ENCODE results near the gene RAB11FIP3. TPM values are rescaled to one million over a fixed set of nuclear protein-coding genes. Genes with fewer than 3 reads are reported as not detected.

RAB11FIP3 gene
- total and polyA plus RNA-seq, 2 of the 13 experiments (the other 11 are each of a cell fraction or from before 2014, with no cell fraction given) = 34.3 to 57.6 TPM

- TF ChIP-seq ZFP91 (CRISPR knock-in tag; IDR thresholded peaks at IDR 0.05; ENCODE audit: borderline replicate concordance) = peak; percentile 79
- no peak for TF ChIP-seq PHF5A (CRISPR knock-in tag; IDR thresholded peaks at IDR 0.05; ENCODE audit: low read depth, unreplicated experiment)
- TF ChIP-seq ZNF326 (CRISPR knock-in tag; IDR thresholded peaks at IDR 0.05; ENCODE audit: borderline replicate concordance) = no peak; the same call in 1 of the 2 replicates
- TF ChIP-seq ZNF644 (CRISPR knock-in tag; IDR thresholded peaks at IDR 0.05; ENCODE audit: low read depth) = peak; percentile 52; the same call in 1 of the 2 replicates
- TF ChIP-seq KLF9 (CRISPR knock-in tag; IDR thresholded peaks at IDR 0.05; ENCODE audit: low read depth) = no peak
- TF ChIP-seq KDM6A (CRISPR knock-in tag; IDR thresholded peaks at IDR 0.05; ENCODE audit: low read depth) = no peak
- peak; percentile 98 for TF ChIP-seq CEBPB (IDR thresholded peaks at IDR 0.05; ENCODE audit: borderline replicate concordance, low read depth, low read length)
- peak; percentile 88; the same call in 1 of the 2 replicates for TF ChIP-seq MIER3 (CRISPR knock-in tag; IDR thresholded peaks at IDR 0.05; ENCODE audit: borderline replicate concordance)
- TF ChIP-seq ZNF234 (CRISPR knock-in tag; conservative IDR thresholded peaks at IDR 0.05) = no peak
Measured at GRCh38 chr16:405548-406506, 19.6 kb upstream of the RAB11FIP3 start (continued).

GRCh38 chr16:407253-407652 is 18.2 kb upstream of the RAB11FIP3 start:
- WGBS (ENCODE audit: low lambda C conversion rate) = 96% methylated on average over 10 of the region's 16 CpGs
- BruUV-seq (replicated peaks) = no TSS peak
- H2AFZ ChIP-seq (ENCODE audit: low read length) = no peak overlapping the region
- POLR2A ChIA-PET = interaction anchor here (3.1 kb wide), 1 partner anchor 68 kb away, joined by 18 read pairs; no protein-coding TSS in a partner anchor
- ATAC-seq = no peak
- no peaks in the 10 kb centered on the region for H3K27me3 ChIP-seq (ENCODE audit: control insufficient read depth in 1 of 2, insufficient read depth in 2 of 2, low read length in 2 of 2)
- no peak overlapping the region for H3K27ac ChIP-seq (ENCODE audit: extremely low read length, insufficient read depth, low read length)
- no peak overlapping the region for H3K4me3 ChIP-seq (replicated peaks in 1 of 3; ENCODE audit: insufficient read depth in 1 of 3, low read depth in 2 of 3, low read length in 3 of 3)
- H3K36me3 ChIP-seq (replicated peaks in 1 of 2; ENCODE audit: control insufficient read depth in 1 of 2, insufficient read depth in 2 of 2, low read length in 2 of 2) = peaks cover 4 to 11% of the 10 kb centered on the region in 2 experiments; a peak in 4 of 5 replicates
- in situ Hi-C loops (cut with HindIII; ENCODE audit: extremely low pct_ligation_motif_present, low pct_unique_long_range_greater_than_20kb) = no loop called here
- intact Hi-C loops (cut with micrococcal nuclease; ENCODE audit: unreplicated experiment) = no loop called here
- no peaks in the 10 kb centered on the region for H3K9me3 ChIP-seq (ENCODE audit: low read length)
- H4K20me1 ChIP-seq (ENCODE audit: insufficient read depth, low read length) = no peaks in the 10 kb centered on the region
- no peak for FAIRE-seq
- H3K9ac ChIP-seq (ENCODE audit: insufficient read depth, low read depth, low read length) = no peak overlapping the region
- no peak for DNase-seq (ENCODE audit: low spot score)
- CTCF ChIA-PET (ENCODE audit: low intra/inter-chr PET ratio, low total read pairs) = no interaction called here
- peaks cover 6% of the 10 kb centered on the region for H3K79me2 ChIP-seq (ENCODE audit: insufficient read depth, low read length)
- H3K4me2 ChIP-seq (ENCODE audit: low read depth, low read length) = no peak overlapping the region
- H3K4me1 ChIP-seq (ENCODE audit: insufficient read depth, low read length) = peaks cover 46% of the 10 kb centered on the region
- TF ChIP-seq ZNF160 (CRISPR knock-in tag; IDR thresholded peaks at IDR 0.05) = no peak
- no peak for TF ChIP-seq GMEB2 (CRISPR knock-in tag; IDR thresholded peaks at IDR 0.05; ENCODE audit: low read depth)
- peak; percentile 80 for TF ChIP-seq AGO2 (optimal IDR thresholded peaks at IDR 0.05; ENCODE audit: low read depth, low read length)
- TF ChIP-seq RBFOX2 (IDR thresholded peaks at IDR 0.05; ENCODE audit: low read depth, low read length) = peak; percentile 60
- TF ChIP-seq ZBTB46 (CRISPR knock-in tag; IDR thresholded peaks at IDR 0.05; ENCODE audit: borderline replicate concordance) = no peak
- no peak for TF ChIP-seq GTF3A (CRISPR knock-in tag; conservative IDR thresholded peaks at IDR 0.05)
